ENCODE results near the gene HOXA10. TPM values are rescaled to one million over a fixed set of nuclear protein-coding genes. Genes with fewer than 3 reads are reported as not detected.

HOXA10 gene
- polyA plus RNA-seq, 3 donors = 0.09 to 3.2 (median 0.33) TPM

DNA sequence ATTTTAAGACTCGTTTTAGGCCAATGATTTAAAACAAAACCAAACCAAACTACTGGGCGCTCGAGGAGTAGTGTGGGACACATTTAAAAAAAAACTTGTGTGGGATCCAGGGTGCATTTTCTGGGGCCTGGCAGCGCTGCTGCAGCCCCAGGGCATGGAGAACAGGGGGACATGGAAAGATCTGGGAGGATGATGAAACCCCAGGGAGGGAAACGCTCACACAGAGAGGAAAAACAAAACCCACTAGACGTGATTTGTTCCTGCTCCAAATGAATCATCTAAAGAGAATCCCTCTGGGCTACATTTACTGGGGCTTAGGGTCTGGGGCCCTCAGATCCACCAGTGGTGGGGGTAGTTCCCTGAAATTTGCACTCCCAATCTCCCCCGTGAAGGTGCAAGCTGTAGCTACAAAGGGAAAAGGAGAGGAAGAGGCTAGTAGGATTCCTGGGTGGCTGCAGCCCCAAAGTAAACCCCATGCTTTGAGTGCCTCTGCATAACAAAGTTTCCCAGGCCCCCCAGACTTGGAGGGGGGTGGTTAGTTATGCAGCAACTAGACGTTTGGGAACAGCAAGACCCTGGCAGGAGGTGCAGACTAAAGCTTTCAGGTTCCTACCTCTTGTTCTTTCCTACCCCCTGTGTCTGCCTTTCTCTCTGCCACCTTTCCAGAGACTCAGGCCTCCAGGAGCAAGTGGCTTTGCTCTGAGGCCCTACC, 40.3 kb upstream of the HOXA10 start:
- Histone ChIP-seq H4K20me1 (ENCODE audit: insufficient read depth, low read length) (no peaks in the 10 kb centered on the region), H3K36me3 (replicated peaks in 1 of 2; ENCODE audit: control insufficient read depth in 1 of 2, insufficient read depth in 2 of 2, low read length in 2 of 2) (no peaks in the 10 kb centered on the region), H3K4me2 (replicated peaks; ENCODE audit: extremely low read depth, low read length, poor library complexity, severe bottlenecking) (no peak overlapping the region), H3K4me3 (replicated peaks in 1 of 3; ENCODE audit: low read depth in 2 of 3, low read length in 3 of 3) (no peak overlapping the region), H3K9ac (ENCODE audit: insufficient read depth, low read length, poor library complexity, severe bottlenecking) (no peak overlapping the region), H3K27ac (ENCODE audit: low read depth in 1 of 2, low read length in 2 of 2) (no peak overlapping the region), H3K9me3 (replicated peaks in 1 of 2; ENCODE audit: control insufficient read depth in 1 of 2, insufficient read depth in 1 of 2, low read length in 2 of 2) (peaks cover 4 to 7% of the 10 kb centered on the region in 2 donors), H2AFZ (ENCODE audit: insufficient read depth, low read depth, low read length, poor library complexity, severe bottlenecking) (no peak overlapping the region), H3K4me1 (ENCODE audit: control insufficient read depth in 1 of 2, insufficient read depth in 2 of 2, low read length in 2 of 2) (peaks cover 6 to 11% of the 10 kb centered on the region in 2 donors), H3K27me3 (ENCODE audit: control insufficient read depth in 2 of 2, insufficient read depth in 2 of 2, low read length in 2 of 2) (peaks cover 90 to 98% of the 10 kb centered on the region in 2 donors), H3K79me2 (ENCODE audit: insufficient read depth, low read length) (no peaks in the 10 kb centered on the region)
- Mint-ChIP-seq H3K4me3 (peak overlapping the region in 1 of 2 donors; percentile 84), H3K27me3 (ENCODE audit: low read depth in 3 of 3) (peaks cover 94 to 98% (median 96%) of the 10 kb centered on the region in 3 donors), H3K4me1 (peaks cover 14% of the 10 kb centered on the region), H3K27ac (no peak overlapping the region), H3K36me3 (peaks cover 3 to 4% of the 10 kb centered on the region in 2 donors), H3K9me3 (peaks cover 0 to 27% (median 4%) of the 10 kb centered on the region in 7 donors)
- DNase-seq = no peak
- TF ChIP-seq, protein P1, sequence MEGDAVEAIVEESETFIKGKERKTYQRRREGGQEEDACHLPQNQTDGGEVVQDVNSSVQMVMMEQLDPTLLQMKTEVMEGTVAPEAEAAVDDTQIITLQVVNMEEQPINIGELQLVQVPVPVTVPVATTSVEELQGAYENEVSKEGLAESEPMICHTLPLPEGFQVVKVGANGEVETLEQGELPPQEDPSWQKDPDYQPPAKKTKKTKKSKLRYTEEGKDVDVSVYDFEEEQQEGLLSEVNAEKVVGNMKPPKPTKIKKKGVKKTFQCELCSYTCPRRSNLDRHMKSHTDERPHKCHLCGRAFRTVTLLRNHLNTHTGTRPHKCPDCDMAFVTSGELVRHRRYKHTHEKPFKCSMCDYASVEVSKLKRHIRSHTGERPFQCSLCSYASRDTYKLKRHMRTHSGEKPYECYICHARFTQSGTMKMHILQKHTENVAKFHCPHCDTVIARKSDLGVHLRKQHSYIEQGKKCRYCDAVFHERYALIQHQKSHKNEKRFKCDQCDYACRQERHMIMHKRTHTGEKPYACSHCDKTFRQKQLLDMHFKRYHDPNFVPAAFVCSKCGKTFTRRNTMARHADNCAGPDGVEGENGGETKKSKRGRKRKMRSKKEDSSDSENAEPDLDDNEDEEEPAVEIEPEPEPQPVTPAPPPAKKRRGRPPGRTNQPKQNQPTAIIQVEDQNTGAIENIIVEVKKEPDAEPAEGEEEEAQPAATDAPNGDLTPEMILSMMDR (IDR thresholded peaks at IDR 0.05) = no peak
- intact Hi-C loops (cut with micrococcal nuclease) = loop anchor here in 1 of 2 donors (10.0 kb wide), 1 partner anchor 710 kb away; no protein-coding TSS in a partner anchor
- WGBS (ENCODE audit: insufficient coverage) = no CpG with 5 or more reads among the region's 8 CpGs

DNA sequence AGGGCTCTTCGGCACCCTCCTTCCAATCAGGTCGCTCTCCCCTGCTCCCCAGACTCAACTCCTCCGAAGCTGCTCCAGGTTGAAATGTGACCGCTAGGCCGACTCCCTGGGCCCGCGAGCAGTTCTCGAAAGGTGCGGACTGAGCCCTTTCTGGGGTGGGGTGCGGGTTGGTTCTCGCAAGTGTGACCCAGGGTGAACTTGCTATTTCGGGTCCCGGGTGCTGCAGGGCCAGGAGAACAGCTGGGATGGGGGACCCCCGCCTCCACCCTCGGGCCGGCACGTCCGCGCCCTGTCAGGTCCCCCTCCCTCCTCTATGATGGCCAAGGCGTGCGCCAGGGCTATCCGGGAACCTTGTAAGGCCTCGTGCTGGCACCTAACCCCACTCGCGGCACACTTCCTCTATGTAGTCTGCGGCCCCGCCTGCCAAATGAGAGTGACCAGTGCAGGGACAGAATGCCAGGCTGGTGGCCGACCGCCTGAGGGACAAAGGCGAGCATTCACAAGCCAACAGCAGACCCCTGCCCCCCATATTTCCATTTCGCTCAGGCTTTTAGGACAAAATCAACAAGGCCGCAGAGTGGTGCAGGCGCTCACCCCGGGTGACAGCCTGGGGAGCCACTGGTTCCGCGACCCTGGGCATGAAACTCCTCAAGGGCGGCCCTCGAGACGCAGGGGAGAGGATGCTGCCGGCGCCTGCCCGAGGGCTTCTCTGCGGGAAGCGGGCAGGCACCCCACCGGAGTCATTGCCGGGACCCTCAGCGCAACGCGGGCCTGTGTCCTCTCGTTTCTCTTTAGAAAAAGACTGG, 39.5 kb upstream of the HOXA10 start:
- intact Hi-C loops (cut with micrococcal nuclease) = loop anchor here in 1 of 2 donors (10.0 kb wide), 1 partner anchor 711 kb away; no protein-coding TSS in a partner anchor

More for the DNA sequence above, 39.5 kb upstream of the HOXA10 start:
- peaks cover 94 to 98% (median 96%) of the 10 kb centered on the region in 3 donors for H3K27me3 Mint-ChIP-seq (ENCODE audit: low read depth in 3 of 3)
- peaks cover 3 to 4% of the 10 kb centered on the region in 2 donors for H3K36me3 Mint-ChIP-seq
- no peaks in the 10 kb centered on the region for H3K79me2 ChIP-seq (ENCODE audit: insufficient read depth, low read length)
- peaks cover 6 to 11% of the 10 kb centered on the region in 2 donors for H3K4me1 ChIP-seq (ENCODE audit: control insufficient read depth in 1 of 2, insufficient read depth in 2 of 2, low read length in 2 of 2)
- H3K4me3 Mint-ChIP-seq = peak overlapping the region in 1 of 2 donors; percentile 84
- H3K4me1 Mint-ChIP-seq = peaks cover 14% of the 10 kb centered on the region
- H3K9me3 ChIP-seq (replicated peaks in 1 of 2; ENCODE audit: control insufficient read depth in 1 of 2, insufficient read depth in 1 of 2, low read length in 2 of 2) = peaks cover 4 to 6% of the 10 kb centered on the region in 2 donors
- no peaks in the 10 kb centered on the region for H4K20me1 ChIP-seq (ENCODE audit: insufficient read depth, low read length)
- H3K9me3 Mint-ChIP-seq = peaks cover 0 to 24% (median 4%) of the 10 kb centered on the region in 7 donors
- TF ChIP-seq, protein P1 (IDR thresholded peaks at IDR 0.05) = no peak
- H3K27ac Mint-ChIP-seq = no peak overlapping the region
- no peak overlapping the region for H3K27ac ChIP-seq (ENCODE audit: low read depth in 1 of 2, low read length in 2 of 2)
- H3K36me3 ChIP-seq (replicated peaks in 1 of 2; ENCODE audit: control insufficient read depth in 1 of 2, insufficient read depth in 2 of 2, low read length in 2 of 2) = no peaks in the 10 kb centered on the region
- WGBS (ENCODE audit: insufficient coverage) = 36% methylated on average over 48 of the region's 50 CpGs
- peaks cover 92 to 98% of the 10 kb centered on the region in 2 donors for H3K27me3 ChIP-seq (ENCODE audit: control insufficient read depth in 2 of 2, insufficient read depth in 2 of 2, low read length in 2 of 2)
- no peak overlapping the region for H3K4me3 ChIP-seq (replicated peaks in 1 of 3; ENCODE audit: low read depth in 2 of 3, low read length in 3 of 3)
- H3K4me2 ChIP-seq (replicated peaks; ENCODE audit: extremely low read depth, low read length, poor library complexity, severe bottlenecking) = no peak overlapping the region
- no peak for DNase-seq
- no peak overlapping the region for H2AFZ ChIP-seq (ENCODE audit: insufficient read depth, low read depth, low read length, poor library complexity, severe bottlenecking)
- H3K9ac ChIP-seq (ENCODE audit: insufficient read depth, low read length, poor library complexity, severe bottlenecking) = no peak overlapping the region

Data from CD14-positive monocyte (primary cell).